HG03060 (cell line): Measurements from ENCODE around the gene TBC1D8.

Source experiments
- ATAC-seq: cut with Tn5 transposase; IDR thresholded peaks from one replicate; pipeline ENCODE4 v1.9.1; 2021; ENCODE audit warnings: low read depth, moderate number of reproducible peaks; ENCODE audit not compliant: unreplicated experiment

The TBC1D8 gene

GRCh38 chr2:101004620-101005325 is 146.4 kb downstream of the TBC1D8 start:
- no peak for ATAC-seq

- no peak for ATAC-seq
Observed at GRCh38 chr2:101003278-101003775, 147.9 kb downstream of the TBC1D8 start.

GRCh38 chr2:101002562-101003277 is 148.5 kb downstream of the TBC1D8 start:
- no peak for ATAC-seq

GRCh38 chr2:101001691-101002561 is 149.3 kb downstream of the TBC1D8 start, which contains the start of gene RPL31:
RPL31 (plus strand) TSS chr2:101002289; CDS start chr2:101002702, 413 bp downstream.
- peak; percentile 93 for ATAC-seq

- ATAC-seq, result no peak
Observed at GRCh38 chr2:100999995-101000394, 151.2 kb downstream of the TBC1D8 start.

GRCh38 chr2:100998235-100998573 is 153.0 kb downstream of the TBC1D8 start:
- ATAC-seq, result no peak

GRCh38 chr2:100997509-100998234 is 153.5 kb downstream of the TBC1D8 start:
- ATAC-seq, result no peak

GRCh38 chr2:100995309-100996075 is 155.7 kb downstream of the TBC1D8 start:
- no peak for ATAC-seq

- no peak for ATAC-seq
Observed at GRCh38 chr2:100993294-100993693, 157.9 kb downstream of the TBC1D8 start.

- no peak for ATAC-seq
Observed at GRCh38 chr2:100992262-100992661, 158.9 kb downstream of the TBC1D8 start.

GRCh38 chr2:100991404-100991773 is 159.8 kb downstream of the TBC1D8 start:
- no peak for ATAC-seq

GRCh38 chr2:100990650-100991403 is 160.4 kb downstream of the TBC1D8 start:
- ATAC-seq, result no peak

- ATAC-seq, result no peak
Observed at GRCh38 chr2:100990166-100990565, 161.0 kb downstream of the TBC1D8 start.

GRCh38 chr2:100989666-100990065 is 161.5 kb downstream of the TBC1D8 start:
- ATAC-seq, result no peak

GRCh38 chr2:100988630-100989417 is 162.4 kb downstream of the TBC1D8 start:
- ATAC-seq, result no peak

- no peak for ATAC-seq
Observed at GRCh38 chr2:100987974-100988373, 163.2 kb downstream of the TBC1D8 start.

GRCh38 chr2:100987536-100987935 is 163.6 kb downstream of the TBC1D8 start:
- ATAC-seq, result no peak

- ATAC-seq, result no peak
Observed at GRCh38 chr2:100986157-100986556, 165.0 kb downstream of the TBC1D8 start.
